Adrenal gland (tissue), 12 donors: ENCODE results near the gene CAMTA2. TPM values are rescaled to one million over a fixed set of nuclear protein-coding genes. Genes with fewer than 3 reads are reported as not detected.

Experiments
- DNase-seq, 7 donors: peaks; one replicate each; pipeline ENCODE4 v3.0.0-alpha.2; 2019 to 2020
- H3K27ac ChIP-seq, 5 donors: fragments of 200-600 bp; sonication (generic) in 4 of 5; 1 replicate in 3 of 5; 2 replicates in 2 of 5; pipeline versions ENCODE4 v1.5.1 to v1.8.0; 2016 to 2020; ENCODE audit warnings: mild to moderate bottlenecking in 1 of 5
- H3K27me3 ChIP-seq: fragments of 200-600 bp; 2 replicates; pipeline ENCODE4 v1.8.0; 2021
- H3K36me3 ChIP-seq, 2 donors: fragments of 200-600 bp; replicated peaks in 1 of 2; 1 replicate in 1 of 2; 2 replicates in 1 of 2; pipeline versions ENCODE4 v1.5.1 to v1.8.0; 2018 to 2022
- H3K4me1 ChIP-seq, 2 donors: fragments of 200-600 bp; replicated peaks in 1 of 2; 1 replicate in 1 of 2; 2 replicates in 1 of 2; pipeline versions ENCODE4 v1.5.1 to v1.8.0; 2018 to 2021
- H3K4me3 ChIP-seq, 4 donors: fragments of 200-600 bp; sonication (generic) in 3 of 4; one replicate each; pipeline ENCODE4 v1.5.1; 2016 to 2018
- H3K9me3 ChIP-seq, 3 donors: fragments of 200-600 bp; sonication (generic) in 1 of 3; replicated peaks in 1 of 3; 1 replicate in 2 of 3; 2 replicates in 1 of 3; pipeline versions ENCODE4 v1.5.1 to v1.8.0; 2016 to 2021
- CTCF ChIP-seq, 6 experiments: fragments of 450-650 bp in 4 of 6; fragments of 200-600 bp in 2 of 6; sonication (generic) in 1 of 6; IDR thresholded peaks; 1 replicate in 5 of 6; 2 replicates in 1 of 6; pipeline versions ENCODE4 v1.5.1 to v1.8.0; 2016 to 2021; ENCODE audit warnings: antibody characterized with exemption in 6 of 6, mild to moderate bottlenecking in 2 of 6, moderate library complexity in 1 of 6
- POLR2A ChIP-seq, 2 donors: fragments of 450-650 bp; IDR thresholded peaks; one replicate each; pipeline ENCODE4 v1.6.1; 2017; ENCODE audit warnings: antibody characterized with exemption in 2 of 2, mild to moderate bottlenecking in 2 of 2, moderate library complexity in 1 of 2
- WGBS, 4 donors: extraction: QIAGEN DNeasy Blood & Tissue Kit in 2 of 4; methylation state at CpG; one replicate each; pipeline versions ENCODE4 v1.1.5 to v1.1.7; 2013 to 2017; 5-methylcytosine and 5-hydroxymethylcytosine counted together
- intact Hi-C, 2 donors: fragments of 100-400 bp; cut with DNase I; formaldehyde crosslinking; loops; one replicate each; pipeline versions ENCODE4 v1.14.1 to v1.15.0; 2022 to 2023
- polyA plus RNA-seq, 3 donors: library from polyadenylated mRNA; stranded (reverse); fragments of 200-250 nt in 2 of 3; fragments of 350-450 nt in 1 of 3; fragmentation: Illumina TruSeq in 1 of 3; extraction: RNeasy Lipid Tissue Mini Kit (QIAGEN cat#74804) in 1 of 3; gene quantifications; one replicate each; pipeline ENCODE4 v1.2.3, GENCODE V29; 2013 to 2014
- total RNA-seq, 9 donors: library from RNA; depleted of rRNA in 4 of 9; stranded (reverse); fragments of >200 nt in 4 of 9; fragments of 120-200 nt in 1 of 9; fragmentation: NEBNext Ultra II Directional in 1 of 9; extraction: Animal tissue kit (Norgen Biotek cat#: 25700) in 1 of 9; gene quantifications; one replicate each; pipeline versions ENCODE4 v1.1.0 to v1.2.4, GENCODE V29; 2013 to 2023
- donor health status: healthy with polysubstance abuse.
- donor health status: Bipolar disorder and iron deficiency.
- donor health status: DM: yes; HTN: yes; CAD: no.
- donor health status: DM: no; HTN: no; CAD: no.
- donor health status: DM: no; HTN: no; CAD: no.
- donor health status: DM: yes; HTN: yes; CAD: no.

CAMTA2 gene
- total and polyA plus RNA-seq, 12 donors: 6.9 to 190 (median 32.6) TPM

DNA sequence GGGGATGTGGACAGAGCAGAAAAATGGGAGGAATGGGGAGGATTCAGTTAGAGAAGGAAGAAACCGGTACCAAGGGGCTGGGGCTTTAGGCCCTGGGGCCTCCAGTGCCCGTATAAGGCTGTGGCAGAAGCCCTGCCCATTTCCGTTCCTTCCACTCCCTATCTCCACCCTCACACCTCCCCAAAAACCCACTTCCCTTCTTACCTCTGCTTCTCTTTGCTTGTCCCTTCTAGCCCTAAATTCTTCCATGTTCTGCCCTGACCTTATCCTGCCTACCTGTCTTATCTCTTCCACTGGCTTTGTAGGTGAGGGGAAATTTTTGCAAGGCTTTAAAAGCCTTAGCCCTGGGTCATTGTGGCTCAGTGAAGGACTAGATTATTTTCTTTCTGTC lies 43.3 kb downstream of the CAMTA2 start:
- Histone ChIP-seq H3K27me3 (no peaks in the 10 kb centered on the region), H3K9me3 (no peaks in the 10 kb centered on the region), H3K4me3 (no peak overlapping the region), H3K4me1 (peaks cover 28 to 44% of the 10 kb centered on the region in 2 donors), H3K27ac (peak overlapping the region in 2 of 5 donors; percentile 67 to 75), H3K36me3 (peaks cover 0 to 49% of the 10 kb centered on the region in 2 donors)
- TF ChIP-seq CTCF (IDR thresholded peaks at IDR 0.05): no peak
- TF ChIP-seq POLR2A (IDR thresholded peaks at IDR 0.05): no peak
- intact Hi-C loops: no loop called here
- DNase-seq: no peak
- 45 to 60% (median 54%) methylated on average over 3 of the region's 3 CpGs for WGBS, 4 donors

DNA sequence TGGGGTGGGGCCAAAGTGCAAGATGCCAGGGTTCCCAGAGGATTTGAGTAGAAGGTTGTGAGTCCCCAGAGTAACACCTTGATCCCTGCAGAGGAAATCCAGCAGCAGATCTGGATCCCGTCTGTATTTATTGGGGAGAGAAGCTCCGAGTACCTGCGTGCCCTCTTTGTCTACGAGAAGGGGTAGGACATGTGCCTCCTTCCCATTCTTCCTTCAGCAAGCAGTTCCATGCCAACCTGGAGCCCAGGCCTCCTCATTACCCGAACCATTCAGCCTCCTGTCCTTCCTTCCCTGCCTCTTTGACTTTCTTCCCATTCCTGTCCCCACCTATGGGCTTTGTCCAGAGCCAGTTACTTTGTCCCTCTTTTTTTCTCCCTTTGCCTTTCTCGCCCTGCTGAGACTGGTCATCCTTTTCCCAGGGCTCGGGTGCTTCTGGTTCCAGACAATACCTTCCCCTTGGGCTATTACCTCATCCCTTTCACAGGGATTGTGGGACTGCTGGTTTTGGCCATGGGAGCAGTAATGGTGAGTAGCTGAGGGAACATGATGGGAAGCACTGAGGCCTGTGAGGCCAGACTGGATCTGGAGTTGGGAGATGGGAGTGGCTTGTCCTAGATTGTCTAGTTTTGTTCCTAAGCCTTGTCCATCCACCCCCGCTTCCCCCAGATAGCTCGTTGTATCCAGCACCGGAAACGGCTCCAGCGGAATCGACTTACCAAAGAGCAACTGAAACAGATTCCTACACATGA lies 44.5 kb downstream of the CAMTA2 start:
- DNase-seq: no peak
- intact Hi-C loops: no loop called here
- peaks cover 0 to 52% of the 10 kb centered on the region in 2 donors for H3K36me3 ChIP-seq
- no peaks in the 10 kb centered on the region for H3K27me3 ChIP-seq
- no peak overlapping the region for H3K27ac ChIP-seq
- peaks cover 34 to 55% of the 10 kb centered on the region in 2 donors for H3K4me1 ChIP-seq
- 75 to 85% (median 78%) methylated on average over 13 of the region's 13 CpGs for WGBS, 4 donors
- TF ChIP-seq POLR2A (IDR thresholded peaks at IDR 0.05) (no peak), CTCF (IDR thresholded peaks at IDR 0.05) (no peak)
- no peaks in the 10 kb centered on the region for H3K9me3 ChIP-seq
- no peak overlapping the region for H3K4me3 ChIP-seq

DNA sequence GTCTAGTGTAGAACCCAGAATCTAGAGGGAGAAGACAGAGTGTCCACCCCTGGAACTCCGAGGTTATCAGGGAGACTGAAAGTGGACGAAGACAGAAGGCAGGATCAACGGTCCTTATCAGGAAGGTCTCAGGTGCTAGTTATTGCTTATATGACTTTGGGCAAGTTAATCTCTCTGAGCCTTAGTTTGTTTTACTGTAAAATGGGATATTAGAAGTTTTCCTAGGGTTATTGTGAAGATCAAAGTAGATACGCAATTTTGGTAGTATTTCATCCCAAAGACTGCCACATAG lies 46.2 kb downstream of the CAMTA2 start:
- Histone ChIP-seq H3K36me3 (peaks cover 0 to 57% of the 10 kb centered on the region in 2 donors), H3K27ac (peak overlapping the region in 3 of 5 donors; percentile 23 to 93 (median 79)), H3K4me1 (peaks cover 34 to 47% of the 10 kb centered on the region in 2 donors), H3K27me3 (no peaks in the 10 kb centered on the region), H3K9me3 (no peaks in the 10 kb centered on the region), H3K4me3 (peak overlapping the region in 1 of 4 donors; percentile 81)
- intact Hi-C loops: no loop called here
- no peak for DNase-seq
- WGBS, 4 donors: 29 to 41% (median 40%) methylated on average over 4 of the region's 4 CpGs
- TF ChIP-seq CTCF (IDR thresholded peaks at IDR 0.05) (no peak), POLR2A (IDR thresholded peaks at IDR 0.05) (no peak)

DNA sequence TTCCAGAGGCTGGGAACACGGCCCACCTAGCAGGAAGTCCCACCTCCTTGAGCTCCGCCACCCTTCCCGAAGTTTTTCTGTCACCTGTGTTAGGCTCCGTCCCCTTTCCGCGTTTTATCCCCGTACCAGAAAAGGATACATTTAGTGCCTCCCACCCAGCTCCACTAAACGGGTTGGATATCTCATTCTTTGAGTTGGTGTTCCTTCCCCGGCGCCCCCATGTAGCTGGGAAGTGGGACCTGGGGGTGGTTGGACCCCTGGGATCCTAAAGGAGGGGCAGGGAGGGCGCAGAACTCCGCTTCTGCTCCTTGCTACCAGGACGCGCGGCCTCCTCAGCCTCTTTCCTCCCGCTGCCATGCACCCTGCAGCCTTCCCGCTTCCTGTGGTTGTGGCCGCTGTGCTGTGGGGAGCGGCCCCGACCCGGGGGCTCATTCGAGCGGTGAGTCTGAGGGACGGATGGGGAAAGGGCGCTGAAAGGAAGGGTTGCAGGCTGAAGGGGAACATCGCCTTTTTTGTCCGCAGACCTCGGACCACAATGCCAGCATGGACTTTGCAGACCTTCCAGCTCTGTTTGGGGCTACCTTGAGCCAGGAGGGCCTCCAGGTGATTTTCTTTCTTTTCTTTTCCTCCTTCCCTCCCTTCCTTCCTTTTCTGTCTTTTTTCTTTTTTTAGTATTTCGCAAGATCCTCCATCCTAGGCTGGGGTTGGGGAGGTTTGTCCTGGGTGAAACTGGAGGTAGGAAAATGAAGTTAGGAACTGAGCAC lies 46.7 kb downstream of the CAMTA2 start:
- intact Hi-C loops: no loop called here
- H3K9me3 ChIP-seq: no peaks in the 10 kb centered on the region
- no peaks in the 10 kb centered on the region for H3K27me3 ChIP-seq
- DNase-seq: peak in 6 of 7 donors; percentile 79 to 93 (median 88)
- H3K4me1 ChIP-seq: peaks cover 28 to 41% of the 10 kb centered on the region in 2 donors
- TF ChIP-seq CTCF (IDR thresholded peaks at IDR 0.05): no peak
- 0 to 2% (median 1%) methylated on average over 20 to 29 of the region's 29 CpGs for WGBS, 4 donors
- H3K27ac ChIP-seq: peak overlapping the region; percentile 79 to 93 (median 90)
- peak overlapping the region; percentile 50 to 95 (median 66) for H3K4me3 ChIP-seq
- peaks cover 0 to 51% of the 10 kb centered on the region in 2 donors for H3K36me3 ChIP-seq
